Loucy (cell line): ENCODE measurements around the gene CDK9.

ENCODE experiments used
- CTCF ChIP-seq: fragments of 200-600 bp; sonication (generic); conservative IDR thresholded peaks from 2 replicates; pipeline ENCODE4 v1.5.1; 2014; ENCODE audit warnings: mild to moderate bottlenecking, antibody characterized with exemption, low read length
- EZH2phosphoT487 ChIP-seq: fragments of 200-600 bp; IDR thresholded peaks from 2 replicates; pipeline ENCODE4 v1.6.1; 2018; ENCODE audit warnings: antibody characterized with exemption, mild to moderate bottlenecking, moderate library complexity, borderline replicate concordance

- TF ChIP-seq CTCF, result no peak
- TF ChIP-seq EZH2phosphoT487, result no peak
Measured at GRCh38 chr9:127767410-127767809, 18.4 kb upstream of the CDK9 start.
